ENCODE measurements around the gene HACE1. TPM values are rescaled to one million over a fixed set of nuclear protein-coding genes. Genes with fewer than 3 reads are reported as not detected.

HACE1 gene
- total RNA-seq, 1 experiment from 2014 or later, result 4.3 TPM

DNA sequence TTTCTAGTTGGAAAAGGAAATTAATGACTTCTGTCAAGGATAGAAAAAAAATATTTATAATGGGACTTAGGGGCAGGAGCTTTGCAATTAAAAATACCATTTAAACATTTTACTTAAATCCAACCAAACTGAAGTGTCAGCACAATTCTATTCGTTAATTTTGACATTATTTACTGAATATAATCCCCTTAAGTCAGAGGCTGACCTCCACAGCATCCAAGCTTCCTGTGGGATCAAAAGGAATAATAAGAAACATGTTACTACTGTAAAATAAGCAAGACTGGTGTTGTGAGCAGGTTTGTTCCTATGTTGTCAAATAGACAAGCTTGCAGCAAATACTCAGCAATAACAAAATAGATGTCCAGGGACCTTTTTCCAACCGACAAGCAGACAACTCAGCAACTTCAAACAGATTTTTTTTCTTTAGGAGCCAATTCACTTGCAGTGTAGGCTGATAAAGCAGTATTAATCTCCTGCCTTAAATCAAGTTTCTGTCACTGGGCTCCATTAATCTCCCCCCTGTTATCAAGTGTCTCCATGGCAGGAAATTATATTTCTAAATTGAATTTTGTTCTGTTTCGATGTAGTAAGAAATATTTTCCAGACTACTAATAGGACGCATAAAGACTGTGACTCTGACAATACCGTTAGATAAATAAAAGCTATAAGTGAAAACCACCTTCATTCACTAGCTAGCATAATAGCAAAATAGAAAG lies 157.4 kb downstream of the HACE1 start:
- ATAC-seq (no peak), DNase-seq (no peak)
- ChIA-PET POLR2A (ENCODE audit: unreplicated experiment) (no interaction called here), CTCF (no interaction called here)
- Histone ChIP-seq H3K9me2 (replicated peaks; ENCODE audit: low read length) (no peaks in the 10 kb centered on the region), H3K27me3 (ENCODE audit: low read length) (no peaks in the 10 kb centered on the region), H3K27ac (ENCODE audit: low read length) (no peak overlapping the region), H3K4me1 (ENCODE audit: insufficient read depth, low read length) (peaks cover 20% of the 10 kb centered on the region), H3F3A (ENCODE audit: low read length, unreplicated experiment) (no peaks in the 10 kb centered on the region), H4K20me1 (ENCODE audit: low read length) (no peaks in the 10 kb centered on the region), H3K9ac (ENCODE audit: low read length) (no peak overlapping the region), H3K36me3 (ENCODE audit: low read depth, low read length) (no peaks in the 10 kb centered on the region), H3K9me3 (ENCODE audit: low read length) (no peaks in the 10 kb centered on the region), H3K4me2 (ENCODE audit: low read length) (no peak overlapping the region), H2AFZ (ENCODE audit: low read length) (no peak overlapping the region), H3K4me3 (ENCODE audit: low read length) (no peak overlapping the region), H3K79me2 (ENCODE audit: low read length) (no peaks in the 10 kb centered on the region)
- no TSS peak for BruUV-seq (replicated peaks)
- intact Hi-C loops (cut with micrococcal nuclease), result no loop called here
- TF ChIP-seq EZH2 (IDR thresholded peaks at IDR 0.05; ENCODE audit: low read length, unreplicated experiment) (no peak), EZH2phosphoT487 (IDR thresholded peaks at IDR 0.05; ENCODE audit: borderline replicate concordance, low read length) (no peak)
- TF ChIP-seq, protein P1, sequence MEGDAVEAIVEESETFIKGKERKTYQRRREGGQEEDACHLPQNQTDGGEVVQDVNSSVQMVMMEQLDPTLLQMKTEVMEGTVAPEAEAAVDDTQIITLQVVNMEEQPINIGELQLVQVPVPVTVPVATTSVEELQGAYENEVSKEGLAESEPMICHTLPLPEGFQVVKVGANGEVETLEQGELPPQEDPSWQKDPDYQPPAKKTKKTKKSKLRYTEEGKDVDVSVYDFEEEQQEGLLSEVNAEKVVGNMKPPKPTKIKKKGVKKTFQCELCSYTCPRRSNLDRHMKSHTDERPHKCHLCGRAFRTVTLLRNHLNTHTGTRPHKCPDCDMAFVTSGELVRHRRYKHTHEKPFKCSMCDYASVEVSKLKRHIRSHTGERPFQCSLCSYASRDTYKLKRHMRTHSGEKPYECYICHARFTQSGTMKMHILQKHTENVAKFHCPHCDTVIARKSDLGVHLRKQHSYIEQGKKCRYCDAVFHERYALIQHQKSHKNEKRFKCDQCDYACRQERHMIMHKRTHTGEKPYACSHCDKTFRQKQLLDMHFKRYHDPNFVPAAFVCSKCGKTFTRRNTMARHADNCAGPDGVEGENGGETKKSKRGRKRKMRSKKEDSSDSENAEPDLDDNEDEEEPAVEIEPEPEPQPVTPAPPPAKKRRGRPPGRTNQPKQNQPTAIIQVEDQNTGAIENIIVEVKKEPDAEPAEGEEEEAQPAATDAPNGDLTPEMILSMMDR (conservative IDR thresholded peaks at IDR 0.05; ENCODE audit: low read depth, low read length), result no peak

DNA sequence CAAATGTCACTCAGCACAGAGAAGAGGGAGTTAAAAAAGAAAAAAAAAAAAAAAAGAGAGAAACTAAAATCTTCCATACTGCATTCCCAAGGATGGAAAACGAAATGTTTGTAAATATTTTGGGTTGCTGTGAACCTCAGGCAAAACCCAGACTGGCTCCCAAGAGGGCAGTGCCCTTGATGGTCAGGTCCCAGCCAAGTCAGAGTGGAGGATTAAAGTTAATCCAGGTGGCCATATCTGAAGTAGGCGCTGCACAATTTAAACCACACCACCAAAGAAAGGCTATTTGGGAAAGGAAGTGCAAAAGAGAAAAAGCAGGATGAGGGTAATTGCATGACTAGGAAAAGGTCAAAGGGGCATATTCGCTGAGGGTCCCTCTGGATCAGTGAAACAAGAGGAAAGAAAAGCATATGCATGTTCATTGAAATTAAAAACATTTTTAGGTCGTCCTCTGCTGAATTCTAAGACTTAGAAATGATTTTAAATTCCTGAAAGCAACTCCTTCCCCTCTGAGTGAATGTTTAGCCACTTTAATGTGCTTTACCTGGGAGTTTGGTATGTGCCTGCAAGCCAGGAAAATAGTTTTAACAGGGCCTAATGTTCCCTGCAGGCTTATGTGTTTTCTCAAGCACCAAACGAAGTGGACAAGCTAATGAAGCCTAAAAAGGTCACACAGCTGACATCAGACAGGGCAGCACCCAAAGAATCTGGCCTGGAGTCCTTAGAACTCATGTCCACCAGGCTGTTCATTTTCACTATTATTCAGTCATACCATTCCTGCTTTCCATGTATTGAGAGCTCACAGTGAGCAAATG lies 159.1 kb downstream of the HACE1 start:
- Histone ChIP-seq H3K4me3 (ENCODE audit: low read length) (no peak overlapping the region), H4K20me1 (ENCODE audit: low read length) (no peaks in the 10 kb centered on the region), H3K27me3 (ENCODE audit: low read length) (no peaks in the 10 kb centered on the region), H3K4me2 (ENCODE audit: low read length) (no peak overlapping the region), H3K36me3 (ENCODE audit: low read depth, low read length) (no peaks in the 10 kb centered on the region), H3K9me2 (replicated peaks; ENCODE audit: low read length) (no peaks in the 10 kb centered on the region), H3K4me1 (ENCODE audit: insufficient read depth, low read length) (peaks cover 16% of the 10 kb centered on the region), H2AFZ (ENCODE audit: low read length) (no peak overlapping the region), H3K9ac (ENCODE audit: low read length) (no peak overlapping the region), H3K79me2 (ENCODE audit: low read length) (no peaks in the 10 kb centered on the region), H3K27ac (ENCODE audit: low read length) (no peak overlapping the region), H3K9me3 (ENCODE audit: low read length) (no peaks in the 10 kb centered on the region), H3F3A (ENCODE audit: low read length, unreplicated experiment) (no peaks in the 10 kb centered on the region)
- BruUV-seq (replicated peaks), result no TSS peak
- intact Hi-C loops (cut with micrococcal nuclease), result no loop called here
- ATAC-seq, result no peak
- TF ChIP-seq, protein P1 (conservative IDR thresholded peaks at IDR 0.05; ENCODE audit: low read depth, low read length), result no peak
- TF ChIP-seq EZH2 (IDR thresholded peaks at IDR 0.05; ENCODE audit: low read length, unreplicated experiment) (no peak), EZH2phosphoT487 (IDR thresholded peaks at IDR 0.05; ENCODE audit: borderline replicate concordance, low read length) (no peak)
- ChIA-PET POLR2A (ENCODE audit: unreplicated experiment) (no interaction called here), CTCF (no interaction called here)
- no peak for DNase-seq

Measured in PC-3 (cell line).